Measurements from ENCODE around the gene IRF2.

IRF2 gene

GRCh38 chr4:184503869-184504300, 29.5 kb upstream of the IRF2 start:
- Histone ChIP-seq H3K4me3 (IDR thresholded peaks at IDR 0.05; ENCODE audit: insufficient read depth, low read depth, low read length) (no peak overlapping the region), H3K4me2 (no peak overlapping the region), H3K27me3 (ENCODE audit: insufficient read depth, low read depth) (no peaks in the 10 kb centered on the region), H3K36me3 (ENCODE audit: insufficient read depth) (no peaks in the 10 kb centered on the region), H2AFZ (ENCODE audit: low read depth) (no peak overlapping the region), H3K4me1 (ENCODE audit: low read depth, poor library complexity, severe bottlenecking) (peaks cover 31% of the 10 kb centered on the region), H4K20me1 (ENCODE audit: insufficient read depth) (no peaks in the 10 kb centered on the region), H3K27ac (no peak overlapping the region), H3K9ac (no peak overlapping the region), H3K79me2 (ENCODE audit: insufficient read depth, low read depth) (no peaks in the 10 kb centered on the region)
- TF ChIP-seq CTCF (conservative IDR thresholded peaks at IDR 0.05; ENCODE audit: low read depth, low read length) = no peak

GRCh38 chr4:184500748-184501589, 26.6 kb upstream of the IRF2 start:
- Histone ChIP-seq H3K27ac (no peak overlapping the region), H3K4me3 (IDR thresholded peaks at IDR 0.05; ENCODE audit: insufficient read depth, low read depth, low read length) (no peak overlapping the region), H3K4me1 (ENCODE audit: low read depth, poor library complexity, severe bottlenecking) (peaks cover 14% of the 10 kb centered on the region), H2AFZ (ENCODE audit: low read depth) (no peak overlapping the region), H3K27me3 (ENCODE audit: insufficient read depth, low read depth) (no peaks in the 10 kb centered on the region), H3K4me2 (no peak overlapping the region), H3K79me2 (ENCODE audit: insufficient read depth, low read depth) (no peaks in the 10 kb centered on the region), H4K20me1 (ENCODE audit: insufficient read depth) (no peaks in the 10 kb centered on the region), H3K36me3 (ENCODE audit: insufficient read depth) (no peaks in the 10 kb centered on the region), H3K9ac (no peak overlapping the region)
- TF ChIP-seq CTCF (conservative IDR thresholded peaks at IDR 0.05; ENCODE audit: low read depth, low read length) = no peak

- Histone ChIP-seq H3K79me2 (ENCODE audit: insufficient read depth, low read depth) (no peaks in the 10 kb centered on the region), H4K20me1 (ENCODE audit: insufficient read depth) (no peaks in the 10 kb centered on the region), H3K4me3 (IDR thresholded peaks at IDR 0.05; ENCODE audit: insufficient read depth, low read depth, low read length) (no peak overlapping the region), H3K4me1 (ENCODE audit: low read depth, poor library complexity, severe bottlenecking) (peaks cover 4% of the 10 kb centered on the region), H3K9ac (no peak overlapping the region), H3K4me2 (no peak overlapping the region), H3K36me3 (ENCODE audit: insufficient read depth) (no peaks in the 10 kb centered on the region), H3K27me3 (ENCODE audit: insufficient read depth, low read depth) (no peaks in the 10 kb centered on the region), H2AFZ (ENCODE audit: low read depth) (no peak overlapping the region), H3K27ac (no peak overlapping the region)
- TF ChIP-seq CTCF (conservative IDR thresholded peaks at IDR 0.05; ENCODE audit: low read depth, low read length) = no peak
These were observed 25.6 kb upstream of the IRF2 start for GRCh38 chr4:184499996-184500395.

- Histone ChIP-seq H3K4me2 (no peak overlapping the region), H3K27ac (no peak overlapping the region), H3K4me3 (IDR thresholded peaks at IDR 0.05; ENCODE audit: insufficient read depth, low read depth, low read length) (no peak overlapping the region), H3K79me2 (ENCODE audit: insufficient read depth, low read depth) (no peaks in the 10 kb centered on the region), H3K9ac (no peak overlapping the region), H3K36me3 (ENCODE audit: insufficient read depth) (no peaks in the 10 kb centered on the region), H2AFZ (ENCODE audit: low read depth) (no peak overlapping the region), H4K20me1 (ENCODE audit: insufficient read depth) (no peaks in the 10 kb centered on the region), H3K4me1 (ENCODE audit: low read depth, poor library complexity, severe bottlenecking) (no peaks in the 10 kb centered on the region), H3K27me3 (ENCODE audit: insufficient read depth, low read depth) (no peaks in the 10 kb centered on the region)
- TF ChIP-seq CTCF (conservative IDR thresholded peaks at IDR 0.05; ENCODE audit: low read depth, low read length) = no peak
These were observed 24.2 kb upstream of the IRF2 start for GRCh38 chr4:184498598-184498997.
